Sigmoid colon (tissue), 7 donors: Measurements from ENCODE around the gene TXNDC16. TPM values are rescaled to one million over a fixed set of nuclear protein-coding genes. Genes with fewer than 3 reads are reported as not detected.

Experiments used
- DNase-seq: peaks from one replicate; pipeline ENCODE4 v3.0.0-alpha.2; 2019
- H3K27ac ChIP-seq, 4 donors: fragments of 200-600 bp; sonication (generic); one replicate each; pipeline ENCODE4 v1.5.1; 2016 to 2019; ENCODE audit warnings: mild to moderate bottlenecking in 1 of 4
- H3K27me3 ChIP-seq, 3 donors: fragments of 200-600 bp; sonication (generic); one replicate each; pipeline ENCODE4 v1.5.1; 2019; ENCODE audit warnings: mild to moderate bottlenecking in 1 of 3
- H3K36me3 ChIP-seq, 4 donors: fragments of 200-600 bp; sonication (generic); one replicate each; pipeline ENCODE4 v1.5.1; 2016 to 2019
- H3K4me1 ChIP-seq, 4 donors: fragments of 200-600 bp; sonication (generic); one replicate each; pipeline ENCODE4 v1.5.1; 2017 to 2019
- H3K4me3 ChIP-seq, 4 donors: fragments of 200-600 bp; sonication (generic); one replicate each; pipeline ENCODE4 v1.5.1; 2017 to 2019; ENCODE audit warnings: mild to moderate bottlenecking in 2 of 4, moderate library complexity in 1 of 4
- H3K9me3 ChIP-seq, 4 donors: fragments of 200-600 bp in 3 of 4; sonication (generic) in 3 of 4; one replicate each; pipeline versions ENCODE4 v1.5.1 to v1.6.1; 2013 to 2019
- EP300 ChIP-seq, 4 donors: sonication (generic); formaldehyde crosslinking; IDR thresholded peaks; one replicate each; pipeline ENCODE4 v1.6.1; 2017; ENCODE audit warnings: antibody characterized with exemption in 4 of 4
- POLR2A ChIP-seq, 2 donors: fragments of 450-650 bp; IDR thresholded peaks; one replicate each; pipeline ENCODE4 v1.6.1; 2016; ENCODE audit warnings: antibody characterized with exemption in 2 of 2, mild to moderate bottlenecking in 2 of 2, moderate library complexity in 2 of 2
- POLR2AphosphoS5 ChIP-seq, 4 donors: sonication (generic); formaldehyde crosslinking; IDR thresholded peaks; one replicate each; pipeline ENCODE4 v1.6.1; 2017; ENCODE audit warnings: antibody characterized with exemption in 4 of 4
- WGBS, 2 donors: extraction: QIAGEN DNeasy Blood & Tissue Kit; methylation state at CpG; one replicate each; pipeline ENCODE4 v1.1.7; 2013; 5-methylcytosine and 5-hydroxymethylcytosine counted together
- intact Hi-C: fragments of 100-400 bp; cut with DNase I; formaldehyde crosslinking; loops from one replicate; pipeline ENCODE4 v1.15.1; 2023
- polyA plus RNA-seq, 3 donors: library from polyadenylated mRNA; stranded (reverse); fragments of 200-250 nt; gene quantifications; one replicate each; pipeline ENCODE4 v1.2.3, GENCODE V29; 2013
- total RNA-seq, 4 donors: library from RNA; depleted of rRNA; stranded (reverse); fragments of >200 nt; gene quantifications; one replicate each; pipeline ENCODE4 v1.1.0, GENCODE V29; 2016
- TF ChIP-seq, protein P1 (sequence below), 4 experiments: fragments of 450-650 bp in 3 of 4; fragments of 200-600 bp in 1 of 4; IDR thresholded peaks; one replicate each; pipeline ENCODE4 v1.5.1; 2016 to 2019; ENCODE audit warnings: antibody characterized with exemption in 4 of 4, mild to moderate bottlenecking in 3 of 4, moderate library complexity in 2 of 4
- donor health status: healthy with polysubstance abuse.
- donor health status: Bipolar disorder and iron deficiency.
- donor health status: healthy.

The TXNDC16 gene, protein sequence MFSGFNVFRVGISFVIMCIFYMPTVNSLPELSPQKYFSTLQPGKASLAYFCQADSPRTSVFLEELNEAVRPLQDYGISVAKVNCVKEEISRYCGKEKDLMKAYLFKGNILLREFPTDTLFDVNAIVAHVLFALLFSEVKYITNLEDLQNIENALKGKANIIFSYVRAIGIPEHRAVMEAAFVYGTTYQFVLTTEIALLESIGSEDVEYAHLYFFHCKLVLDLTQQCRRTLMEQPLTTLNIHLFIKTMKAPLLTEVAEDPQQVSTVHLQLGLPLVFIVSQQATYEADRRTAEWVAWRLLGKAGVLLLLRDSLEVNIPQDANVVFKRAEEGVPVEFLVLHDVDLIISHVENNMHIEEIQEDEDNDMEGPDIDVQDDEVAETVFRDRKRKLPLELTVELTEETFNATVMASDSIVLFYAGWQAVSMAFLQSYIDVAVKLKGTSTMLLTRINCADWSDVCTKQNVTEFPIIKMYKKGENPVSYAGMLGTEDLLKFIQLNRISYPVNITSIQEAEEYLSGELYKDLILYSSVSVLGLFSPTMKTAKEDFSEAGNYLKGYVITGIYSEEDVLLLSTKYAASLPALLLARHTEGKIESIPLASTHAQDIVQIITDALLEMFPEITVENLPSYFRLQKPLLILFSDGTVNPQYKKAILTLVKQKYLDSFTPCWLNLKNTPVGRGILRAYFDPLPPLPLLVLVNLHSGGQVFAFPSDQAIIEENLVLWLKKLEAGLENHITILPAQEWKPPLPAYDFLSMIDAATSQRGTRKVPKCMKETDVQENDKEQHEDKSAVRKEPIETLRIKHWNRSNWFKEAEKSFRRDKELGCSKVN
- total RNA-seq (10 to 100 TPM; 10.5 to 14.3 (median 13.2) TPM), polyA plus RNA-seq (1 to 10 TPM; 1.2 to 2.5 (median 1.2) TPM)

DNA sequence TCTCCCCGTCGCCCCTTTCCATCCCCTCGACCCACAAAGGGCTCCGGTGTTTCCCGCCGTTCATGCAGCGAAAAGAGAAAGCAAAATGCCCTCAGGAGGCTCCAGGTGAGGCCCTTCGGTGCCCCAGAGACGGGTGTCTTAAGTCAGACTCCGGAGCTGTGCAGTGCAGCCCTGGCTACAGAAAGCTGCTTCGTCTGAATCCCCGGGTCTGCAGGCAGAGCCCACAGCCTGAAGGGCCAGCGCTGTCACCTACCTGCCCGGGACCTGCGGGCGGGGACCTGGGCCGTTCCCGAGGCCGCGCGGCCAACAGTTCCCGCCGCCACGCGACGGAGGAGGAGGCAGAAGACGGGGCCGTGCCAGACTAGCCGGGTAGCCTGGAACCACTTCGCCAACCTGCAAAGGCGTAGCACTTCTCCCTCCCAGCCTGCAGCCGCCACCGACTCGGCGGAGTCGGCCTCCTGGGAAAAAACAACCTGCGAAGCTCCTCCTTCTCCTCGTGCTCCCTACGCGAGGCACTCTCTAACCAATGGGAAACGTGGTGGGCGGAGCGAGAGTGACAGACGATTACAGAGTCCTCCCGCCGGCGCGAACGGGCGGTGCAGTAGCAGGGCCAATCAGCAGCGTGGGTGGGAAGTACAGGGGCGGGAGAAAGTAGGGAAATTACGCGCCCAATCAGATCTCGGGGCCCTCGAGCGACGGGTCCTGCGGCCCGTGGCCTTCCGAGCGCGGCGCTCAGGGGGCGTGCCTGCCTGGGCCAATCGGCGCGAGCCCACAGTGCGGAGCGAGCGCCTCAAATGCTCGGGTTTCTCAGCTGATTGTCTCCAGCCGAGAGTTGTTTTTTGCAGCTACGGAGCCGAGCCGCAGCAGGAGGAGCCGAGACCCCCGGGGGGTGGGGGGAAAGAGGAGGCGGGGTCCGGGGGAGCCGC is at the start of gene TXNDC16, which contains the start of gene GPR137C:
Gene TXNDC16, minus strand, starts transcription at position 443 of the 926 bp plus-strand sequence. CDS start 8,948 bp downstream, outside the sequence.
Gene GPR137C, plus strand, starts transcription at position 774 of the 926 bp plus-strand sequence. CDS start 312 bp downstream, outside the sequence.
- intact Hi-C loops, result loop anchor here (5.0 to 10.0 kb wide), 2 partner anchors 145 to 1308 kb away; partner anchors contain the start of genes ERO1A and TMX1

DNA sequence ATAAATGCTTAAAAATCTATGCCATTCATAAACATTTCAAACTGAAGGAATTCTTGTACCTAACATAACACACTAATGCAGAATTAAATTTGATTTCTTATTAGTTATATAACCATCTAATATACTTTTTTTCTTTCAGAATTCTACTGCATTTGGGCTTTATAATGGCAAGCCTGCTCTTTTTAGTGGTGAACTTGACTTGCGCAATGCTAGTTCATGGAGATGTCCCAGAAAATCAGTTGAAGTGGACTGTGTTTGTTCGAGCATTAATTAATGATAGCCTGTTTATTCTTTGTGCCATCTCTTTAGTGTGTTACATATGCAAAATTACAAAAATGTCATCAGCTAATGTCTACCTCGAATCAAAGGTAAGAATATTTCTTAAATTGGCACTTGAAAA is 47.7 kb upstream of the TXNDC16 start:
- Histone ChIP-seq H3K27ac (no peak overlapping the region), H3K4me1 (no peaks in the 10 kb centered on the region), H3K27me3 (no peaks in the 10 kb centered on the region), H3K4me3 (no peak overlapping the region), H3K36me3 (no peaks in the 10 kb centered on the region), H3K9me3 (peaks cover 0 to 3% (median 0%) of the 10 kb centered on the region in 4 donors)
- 90 to 93% methylated on average over 3 of the region's 3 CpGs for WGBS, 2 donors
- TF ChIP-seq POLR2A (IDR thresholded peaks at IDR 0.05), result no peak
- TF ChIP-seq EP300 (IDR thresholded peaks at IDR 0.05), result no peak
- no peak for TF ChIP-seq POLR2AphosphoS5 (IDR thresholded peaks at IDR 0.05)
- TF ChIP-seq, protein P1, sequence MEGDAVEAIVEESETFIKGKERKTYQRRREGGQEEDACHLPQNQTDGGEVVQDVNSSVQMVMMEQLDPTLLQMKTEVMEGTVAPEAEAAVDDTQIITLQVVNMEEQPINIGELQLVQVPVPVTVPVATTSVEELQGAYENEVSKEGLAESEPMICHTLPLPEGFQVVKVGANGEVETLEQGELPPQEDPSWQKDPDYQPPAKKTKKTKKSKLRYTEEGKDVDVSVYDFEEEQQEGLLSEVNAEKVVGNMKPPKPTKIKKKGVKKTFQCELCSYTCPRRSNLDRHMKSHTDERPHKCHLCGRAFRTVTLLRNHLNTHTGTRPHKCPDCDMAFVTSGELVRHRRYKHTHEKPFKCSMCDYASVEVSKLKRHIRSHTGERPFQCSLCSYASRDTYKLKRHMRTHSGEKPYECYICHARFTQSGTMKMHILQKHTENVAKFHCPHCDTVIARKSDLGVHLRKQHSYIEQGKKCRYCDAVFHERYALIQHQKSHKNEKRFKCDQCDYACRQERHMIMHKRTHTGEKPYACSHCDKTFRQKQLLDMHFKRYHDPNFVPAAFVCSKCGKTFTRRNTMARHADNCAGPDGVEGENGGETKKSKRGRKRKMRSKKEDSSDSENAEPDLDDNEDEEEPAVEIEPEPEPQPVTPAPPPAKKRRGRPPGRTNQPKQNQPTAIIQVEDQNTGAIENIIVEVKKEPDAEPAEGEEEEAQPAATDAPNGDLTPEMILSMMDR (IDR thresholded peaks at IDR 0.05), result no peak
- DNase-seq, result no peak
- intact Hi-C loops, result no loop called here

More for the DNA sequence above, at the start of gene TXNDC16, which contains the start of gene GPR137C:
- Histone ChIP-seq H3K36me3 (no peaks in the 10 kb centered on the region), H3K4me3 (peak within 1 kb of the TSS; percentile 80 to 90 (median 87)), H3K27ac (peak within 1 kb of the TSS; percentile 89 to 95 (median 92)), H3K4me1 (peaks cover 0 to 27% (median 24%) of the 10 kb centered on the region in 4 donors), H3K9me3 (no peaks in the 10 kb centered on the region), H3K27me3 (no peaks in the 10 kb centered on the region)
- peak; percentile 64 to 88 for TF ChIP-seq POLR2A (IDR thresholded peaks at IDR 0.05)
- no peak for TF ChIP-seq EP300 (IDR thresholded peaks at IDR 0.05)
- TF ChIP-seq POLR2AphosphoS5 (IDR thresholded peaks at IDR 0.05), result peak; percentile 89 to 99 (median 94)
- peak; percentile 100 for DNase-seq
- 1% methylated on average over 81 of the region's 81 CpGs for WGBS, 2 donors

DNA sequence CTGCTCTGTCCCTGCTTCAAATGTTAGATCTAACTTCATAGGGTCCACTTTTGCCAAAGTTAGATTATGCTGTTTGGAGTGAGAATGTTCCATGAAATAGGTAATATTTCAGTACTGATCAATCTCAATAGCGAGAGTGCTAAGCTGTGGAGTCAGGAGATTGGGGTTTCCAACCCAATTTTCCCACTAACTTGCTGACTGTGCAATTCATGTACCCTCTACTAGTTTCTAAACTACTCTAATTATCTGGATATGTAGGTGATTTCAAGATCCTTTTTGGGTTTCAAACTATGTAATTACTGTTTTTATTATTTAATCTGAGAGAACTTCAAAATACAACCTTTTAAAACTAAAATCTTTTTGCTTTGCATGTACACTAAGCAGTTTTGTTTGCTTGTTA is 46.3 kb upstream of the TXNDC16 start:
- WGBS, 2 donors, result 93 to 96% methylated on average over 1 of the region's 1 CpG
- TF ChIP-seq EP300 (IDR thresholded peaks at IDR 0.05) (no peak), POLR2A (IDR thresholded peaks at IDR 0.05) (no peak), POLR2AphosphoS5 (IDR thresholded peaks at IDR 0.05) (no peak)
- TF ChIP-seq, protein P1 (IDR thresholded peaks at IDR 0.05), result no peak
- no peaks in the 10 kb centered on the region for H3K27me3 ChIP-seq
- no peaks in the 10 kb centered on the region for H3K36me3 ChIP-seq
- intact Hi-C loops, result no loop called here
- no peaks in the 10 kb centered on the region for H3K9me3 ChIP-seq
- H3K27ac ChIP-seq, result no peak overlapping the region
- no peaks in the 10 kb centered on the region for H3K4me1 ChIP-seq
- DNase-seq, result no peak
- no peak overlapping the region for H3K4me3 ChIP-seq

DNA sequence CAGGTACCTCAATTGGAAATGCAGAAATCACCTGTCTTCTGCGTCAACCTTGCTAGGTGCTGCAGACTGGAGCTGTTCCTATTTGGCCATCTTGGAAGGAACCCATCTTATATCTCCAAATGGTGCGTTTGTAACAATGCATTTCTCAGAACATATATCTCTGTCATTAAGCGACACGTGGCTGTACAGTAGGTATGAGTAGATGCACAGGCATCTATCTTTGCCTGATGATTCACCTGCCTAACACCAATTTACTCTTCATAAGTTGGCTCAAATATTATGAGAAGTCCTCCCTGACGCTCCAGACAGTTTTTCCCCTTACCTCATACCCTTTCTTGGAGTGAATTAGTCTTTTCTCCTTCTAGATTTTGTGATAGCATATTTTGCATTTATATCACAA is 44.6 kb upstream of the TXNDC16 start:
- Histone ChIP-seq H3K27me3 (no peaks in the 10 kb centered on the region), H3K27ac (no peak overlapping the region), H3K4me1 (no peaks in the 10 kb centered on the region), H3K4me3 (no peak overlapping the region), H3K9me3 (no peaks in the 10 kb centered on the region), H3K36me3 (no peaks in the 10 kb centered on the region)
- WGBS, 2 donors, result 85 to 96% methylated on average over 5 of the region's 5 CpGs
- intact Hi-C loops, result no loop called here
- DNase-seq, result no peak
- no peak for TF ChIP-seq POLR2AphosphoS5 (IDR thresholded peaks at IDR 0.05)
- TF ChIP-seq POLR2A (IDR thresholded peaks at IDR 0.05), result no peak
- TF ChIP-seq, protein P1 (IDR thresholded peaks at IDR 0.05), result no peak
- no peak for TF ChIP-seq EP300 (IDR thresholded peaks at IDR 0.05)
